ENCODE measurements around the gene POLR2E. TPM values are rescaled to one million over a fixed set of nuclear protein-coding genes. Genes with fewer than 3 reads are reported as not detected.

Gene POLR2E
- total RNA-seq, 1 donor from 2014 or later: 87.1 TPM

DNA sequence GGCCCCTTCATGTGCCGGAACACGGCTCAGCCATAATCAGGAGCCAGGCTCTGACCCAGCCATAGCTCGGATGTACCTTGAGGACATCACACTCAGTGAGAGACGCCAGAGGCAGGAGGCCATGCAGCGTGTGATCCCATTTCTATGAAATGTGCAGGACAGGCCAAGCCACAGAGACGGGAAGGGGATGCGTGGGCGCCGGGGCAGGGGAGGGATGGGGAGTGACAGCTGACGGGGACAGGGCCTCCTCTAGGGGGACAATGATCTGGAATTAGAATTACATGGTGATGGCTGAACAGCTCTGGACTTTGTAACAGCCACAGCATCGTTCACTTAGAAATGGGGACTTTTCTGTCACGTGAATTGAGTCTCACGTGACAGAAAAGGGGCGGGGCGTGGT is 44.0 kb upstream of the POLR2E start:
- no peak overlapping the region for H3K4me3 ChIP-seq (ENCODE audit: low read depth, low read length)
- DNase-seq (ENCODE audit: low read depth): no peak
- TF ChIP-seq, protein P1, sequence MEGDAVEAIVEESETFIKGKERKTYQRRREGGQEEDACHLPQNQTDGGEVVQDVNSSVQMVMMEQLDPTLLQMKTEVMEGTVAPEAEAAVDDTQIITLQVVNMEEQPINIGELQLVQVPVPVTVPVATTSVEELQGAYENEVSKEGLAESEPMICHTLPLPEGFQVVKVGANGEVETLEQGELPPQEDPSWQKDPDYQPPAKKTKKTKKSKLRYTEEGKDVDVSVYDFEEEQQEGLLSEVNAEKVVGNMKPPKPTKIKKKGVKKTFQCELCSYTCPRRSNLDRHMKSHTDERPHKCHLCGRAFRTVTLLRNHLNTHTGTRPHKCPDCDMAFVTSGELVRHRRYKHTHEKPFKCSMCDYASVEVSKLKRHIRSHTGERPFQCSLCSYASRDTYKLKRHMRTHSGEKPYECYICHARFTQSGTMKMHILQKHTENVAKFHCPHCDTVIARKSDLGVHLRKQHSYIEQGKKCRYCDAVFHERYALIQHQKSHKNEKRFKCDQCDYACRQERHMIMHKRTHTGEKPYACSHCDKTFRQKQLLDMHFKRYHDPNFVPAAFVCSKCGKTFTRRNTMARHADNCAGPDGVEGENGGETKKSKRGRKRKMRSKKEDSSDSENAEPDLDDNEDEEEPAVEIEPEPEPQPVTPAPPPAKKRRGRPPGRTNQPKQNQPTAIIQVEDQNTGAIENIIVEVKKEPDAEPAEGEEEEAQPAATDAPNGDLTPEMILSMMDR (IDR thresholded peaks at IDR 0.05; ENCODE audit: insufficient read depth, low read length, severe bottlenecking): no peak
- H3K27me3 ChIP-seq (ENCODE audit: control insufficient read depth, insufficient read depth, low read length): no peaks in the 10 kb centered on the region
- FAIRE-seq: no peak
- peaks cover 24% of the 10 kb centered on the region for H3K36me3 ChIP-seq (ENCODE audit: control insufficient read depth, insufficient read depth, low read length)

DNA sequence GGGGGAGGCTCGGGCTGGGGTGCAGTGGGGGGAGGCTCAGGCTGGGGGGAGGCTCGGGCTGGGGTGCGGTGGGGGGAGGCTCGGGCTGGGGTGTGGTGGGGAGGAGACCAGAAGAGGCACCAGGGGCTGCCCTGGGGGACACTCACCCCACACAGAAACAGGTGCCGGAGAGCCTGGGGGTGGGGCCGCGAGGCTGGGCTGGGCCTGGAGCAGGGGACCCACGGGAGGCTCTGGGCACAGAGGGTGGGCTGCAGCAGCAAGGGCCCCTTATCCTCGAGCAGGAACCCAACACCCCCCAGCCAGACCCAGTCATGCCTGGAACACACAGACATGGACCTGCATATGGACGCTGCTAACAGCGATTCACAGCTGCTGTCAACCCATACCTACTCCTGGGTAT is 42.9 kb upstream of the POLR2E start:
- Histone ChIP-seq H3K36me3 (ENCODE audit: control insufficient read depth, insufficient read depth, low read length) (peaks cover 18% of the 10 kb centered on the region), H3K4me3 (ENCODE audit: low read depth, low read length) (no peak overlapping the region), H3K27me3 (ENCODE audit: control insufficient read depth, insufficient read depth, low read length) (no peaks in the 10 kb centered on the region)
- TF ChIP-seq, protein P1 (IDR thresholded peaks at IDR 0.05; ENCODE audit: insufficient read depth, low read length, severe bottlenecking): no peak
- DNase-seq (ENCODE audit: low read depth) (no peak), FAIRE-seq (no peak)

DNA sequence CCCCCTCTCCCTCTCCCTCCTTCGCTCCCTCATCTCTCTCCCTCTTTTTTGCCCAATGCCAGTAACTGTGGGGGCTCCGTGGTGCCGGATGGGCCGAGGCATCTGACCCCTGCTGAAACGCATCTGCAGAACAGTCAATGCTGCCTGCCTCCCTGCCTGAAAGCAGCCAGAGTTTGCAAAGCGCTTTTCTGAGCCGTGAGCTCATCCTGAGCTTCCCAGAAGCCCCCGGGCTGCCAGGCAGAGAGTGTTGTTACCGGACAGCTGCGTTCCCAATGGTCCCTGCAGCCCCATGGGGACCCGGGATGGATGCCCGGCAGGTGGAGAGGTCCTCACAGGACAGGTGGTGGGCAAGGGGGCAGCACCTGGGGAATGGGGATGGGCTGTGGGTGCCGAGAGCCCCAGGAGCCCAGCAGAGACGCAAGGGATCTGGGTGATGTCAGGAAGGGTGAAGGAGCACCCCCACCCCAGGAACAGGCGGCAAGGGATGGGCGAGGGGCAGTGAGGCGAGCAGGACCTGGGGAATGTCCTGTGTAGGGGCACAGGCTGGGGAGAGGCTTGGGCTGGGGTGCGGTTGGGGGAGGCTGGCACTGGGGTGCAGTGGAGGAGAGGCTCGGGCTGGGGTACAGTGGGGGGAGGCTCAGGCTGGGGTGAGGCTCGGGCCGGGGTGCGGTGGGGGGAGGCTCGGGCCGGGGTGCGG is 41.6 kb upstream of the POLR2E start:
- Histone ChIP-seq H3K27me3 (ENCODE audit: control insufficient read depth, insufficient read depth, low read length) (no peaks in the 10 kb centered on the region), H3K4me3 (ENCODE audit: low read depth, low read length) (no peak overlapping the region), H3K36me3 (ENCODE audit: control insufficient read depth, insufficient read depth, low read length) (peaks cover 13% of the 10 kb centered on the region)
- TF ChIP-seq, protein P1 (IDR thresholded peaks at IDR 0.05; ENCODE audit: insufficient read depth, low read length, severe bottlenecking): no peak
- no peak for FAIRE-seq
- no peak for DNase-seq (ENCODE audit: low read depth)

DNA sequence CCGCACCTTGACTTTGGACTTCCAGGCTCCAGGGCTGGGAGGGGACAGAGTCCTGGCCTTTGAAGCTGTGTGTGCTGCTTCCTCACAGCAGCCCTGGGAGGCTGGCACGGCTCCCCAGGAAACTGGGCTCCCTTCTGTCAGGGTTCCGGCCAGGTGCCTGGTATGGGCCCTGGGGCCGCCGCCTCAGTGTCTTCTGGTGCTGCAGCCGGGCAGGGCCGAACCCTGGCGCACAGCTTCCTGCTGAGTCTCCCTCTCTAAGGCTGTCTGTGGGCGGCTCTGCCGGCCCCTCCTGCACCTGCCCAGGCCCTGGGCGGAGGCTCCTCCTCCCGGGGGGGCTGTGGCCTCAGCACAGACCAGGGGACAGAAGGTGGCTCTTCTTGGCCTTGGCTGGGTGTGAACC is 41.0 kb upstream of the POLR2E start:
- FAIRE-seq (no peak), DNase-seq (ENCODE audit: low read depth) (no peak)
- Histone ChIP-seq H3K4me3 (ENCODE audit: low read depth, low read length) (no peak overlapping the region), H3K36me3 (ENCODE audit: control insufficient read depth, insufficient read depth, low read length) (peaks cover 13% of the 10 kb centered on the region), H3K27me3 (ENCODE audit: control insufficient read depth, insufficient read depth, low read length) (no peaks in the 10 kb centered on the region)
- TF ChIP-seq, protein P1 (IDR thresholded peaks at IDR 0.05; ENCODE audit: insufficient read depth, low read length, severe bottlenecking): no peak

DNA sequence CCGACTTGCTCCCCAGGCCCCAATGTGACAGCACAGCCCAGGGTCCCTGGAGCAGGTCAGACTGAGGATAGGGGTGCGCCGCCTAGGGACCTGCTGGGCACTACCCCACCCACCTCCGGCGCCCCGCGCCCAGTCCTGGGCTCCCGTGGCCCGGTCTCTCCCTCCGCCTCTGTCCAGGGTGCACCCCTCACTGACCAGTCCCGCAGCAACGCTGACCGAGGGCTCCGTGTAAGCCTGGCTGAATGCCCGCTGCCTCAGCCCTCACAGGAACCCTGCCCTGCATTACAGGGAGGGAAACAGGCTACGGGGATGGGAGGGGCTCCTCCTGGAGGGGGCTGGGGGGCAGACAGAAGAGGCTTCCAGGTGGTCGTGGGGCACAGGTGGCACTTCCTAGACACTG is 40.3 kb upstream of the POLR2E start:
- TF ChIP-seq, protein P1 (IDR thresholded peaks at IDR 0.05; ENCODE audit: insufficient read depth, low read length, severe bottlenecking): no peak
- DNase-seq (ENCODE audit: low read depth) (no peak), FAIRE-seq (no peak)
- Histone ChIP-seq H3K27me3 (ENCODE audit: control insufficient read depth, insufficient read depth, low read length) (no peaks in the 10 kb centered on the region), H3K36me3 (ENCODE audit: control insufficient read depth, insufficient read depth, low read length) (peaks cover 13% of the 10 kb centered on the region), H3K4me3 (ENCODE audit: low read depth, low read length) (no peak overlapping the region)

DNA sequence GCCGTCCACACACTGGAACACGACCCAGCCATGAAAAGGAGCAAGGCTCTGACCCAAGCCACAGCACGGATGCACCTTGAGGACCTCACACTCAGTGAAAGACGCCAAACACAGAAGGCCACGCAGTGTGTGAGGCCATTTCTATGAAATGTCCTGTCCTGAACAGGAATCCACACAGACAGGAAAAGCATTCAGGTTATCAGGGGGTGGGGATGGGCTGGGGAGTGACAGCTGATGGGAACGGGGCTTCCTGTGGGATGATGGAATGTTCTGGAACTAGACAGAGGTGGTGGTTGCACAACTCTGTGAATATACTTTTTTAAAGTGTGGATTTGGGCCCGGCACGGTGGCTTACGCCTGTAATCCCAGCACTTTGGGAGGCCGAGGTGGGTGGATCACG is 39.3 kb upstream of the POLR2E start:
- no peaks in the 10 kb centered on the region for H3K27me3 ChIP-seq (ENCODE audit: control insufficient read depth, insufficient read depth, low read length)
- no peak overlapping the region for H3K4me3 ChIP-seq (ENCODE audit: low read depth, low read length)
- TF ChIP-seq, protein P1 (IDR thresholded peaks at IDR 0.05; ENCODE audit: insufficient read depth, low read length, severe bottlenecking): no peak
- FAIRE-seq (no peak), DNase-seq (ENCODE audit: low read depth) (peak; percentile 26)
- H3K36me3 ChIP-seq (ENCODE audit: control insufficient read depth, insufficient read depth, low read length): peaks cover 18% of the 10 kb centered on the region
